ENCODE data around the gene PXYLP1.

PXYLP1 gene

GRCh38 chr3:141320399-141321108 lies 88.9 kb downstream of the PXYLP1 start:
- DNase-seq (ENCODE audit: low read depth), result no peak
- TF ChIP-seq CTCF (IDR thresholded peaks at IDR 0.05; ENCODE audit: control insufficient read depth, insufficient read depth, low read depth, low read length, missing control alignments), result no peak
- no peak overlapping the region for H3K4me3 ChIP-seq (ENCODE audit: control insufficient read depth, low read depth, low read length)

- no peak for TF ChIP-seq CTCF (IDR thresholded peaks at IDR 0.05; ENCODE audit: control insufficient read depth, insufficient read depth, low read depth, low read length, missing control alignments)
- H3K4me3 ChIP-seq (ENCODE audit: control insufficient read depth, low read depth, low read length), result no peak overlapping the region
- no peak for DNase-seq (ENCODE audit: low read depth)
Measured at GRCh38 chr3:141321109-141321497, 89.5 kb downstream of the PXYLP1 start.

- no peak for DNase-seq (ENCODE audit: low read depth)
- no peak for TF ChIP-seq CTCF (IDR thresholded peaks at IDR 0.05; ENCODE audit: control insufficient read depth, insufficient read depth, low read depth, low read length, missing control alignments)
- no peak overlapping the region for H3K4me3 ChIP-seq (ENCODE audit: control insufficient read depth, low read depth, low read length)
Measured at GRCh38 chr3:141323936-141324704, 92.5 kb downstream of the PXYLP1 start.

- TF ChIP-seq CTCF (IDR thresholded peaks at IDR 0.05; ENCODE audit: control insufficient read depth, insufficient read depth, low read depth, low read length, missing control alignments), result no peak
- DNase-seq (ENCODE audit: low read depth), result no peak
- no peak overlapping the region for H3K4me3 ChIP-seq (ENCODE audit: control insufficient read depth, low read depth, low read length)
Measured at GRCh38 chr3:141326123-141326522, 94.5 kb downstream of the PXYLP1 start.

GRCh38 chr3:141326626-141327025 lies 95.0 kb downstream of the PXYLP1 start:
- no peak for DNase-seq (ENCODE audit: low read depth)
- H3K4me3 ChIP-seq (ENCODE audit: control insufficient read depth, low read depth, low read length), result no peak overlapping the region
- no peak for TF ChIP-seq CTCF (IDR thresholded peaks at IDR 0.05; ENCODE audit: control insufficient read depth, insufficient read depth, low read depth, low read length, missing control alignments)

GRCh38 chr3:141328286-141329166 lies 96.9 kb downstream of the PXYLP1 start:
- no peak for DNase-seq (ENCODE audit: low read depth)
- no peak overlapping the region for H3K4me3 ChIP-seq (ENCODE audit: control insufficient read depth, low read depth, low read length)
- no peak for TF ChIP-seq CTCF (IDR thresholded peaks at IDR 0.05; ENCODE audit: control insufficient read depth, insufficient read depth, low read depth, low read length, missing control alignments)
